ENCODE results near the gene MTHFD2L. TPM values are rescaled to one million over a fixed set of nuclear protein-coding genes. Genes with fewer than 3 reads are reported as not detected.

Gene MTHFD2L
- total RNA-seq, 1 donor from 2014 or later: 71.8 TPM

DNA sequence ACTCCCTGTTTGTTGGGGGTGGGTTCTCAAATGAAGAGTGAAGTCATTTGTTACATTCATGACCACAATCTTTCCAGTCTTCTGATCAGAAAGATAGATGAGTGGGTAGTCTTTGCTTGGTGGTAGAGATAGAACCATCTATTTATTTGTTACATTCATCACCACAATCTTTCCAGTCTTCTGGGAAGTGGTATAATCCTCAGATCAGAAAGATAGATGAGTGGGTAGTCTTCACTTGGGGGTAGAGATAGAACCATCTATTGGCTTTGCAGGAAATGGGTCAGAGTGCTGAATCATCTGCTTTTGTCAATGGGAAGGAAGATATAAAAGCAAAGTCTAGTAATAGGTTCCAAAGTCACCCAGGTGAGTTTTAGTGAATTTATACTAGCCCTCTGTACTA is 86.1 kb downstream of the MTHFD2L start:
- DNase-seq (ENCODE audit: low read depth): no peak

DNA sequence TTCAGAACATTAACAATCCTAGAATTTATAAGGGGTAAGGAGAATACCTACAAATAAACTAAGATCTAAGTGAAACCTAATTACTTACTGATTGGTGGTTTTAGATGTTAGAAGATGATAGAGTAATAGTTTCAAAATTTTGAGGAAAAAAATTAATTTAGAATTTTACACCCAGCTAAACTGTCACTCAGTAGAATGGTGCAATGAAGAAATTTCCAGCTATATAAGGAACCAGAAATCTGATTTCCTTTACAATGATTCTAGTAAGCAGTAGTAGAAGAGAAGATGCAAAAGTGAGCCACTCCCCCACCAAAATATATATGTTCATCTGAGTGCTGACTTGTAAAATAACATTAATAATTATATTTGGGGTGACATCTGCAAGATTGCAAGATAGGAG is 95.0 kb downstream of the MTHFD2L start:
- no peak for DNase-seq (ENCODE audit: low read depth)

DNA sequence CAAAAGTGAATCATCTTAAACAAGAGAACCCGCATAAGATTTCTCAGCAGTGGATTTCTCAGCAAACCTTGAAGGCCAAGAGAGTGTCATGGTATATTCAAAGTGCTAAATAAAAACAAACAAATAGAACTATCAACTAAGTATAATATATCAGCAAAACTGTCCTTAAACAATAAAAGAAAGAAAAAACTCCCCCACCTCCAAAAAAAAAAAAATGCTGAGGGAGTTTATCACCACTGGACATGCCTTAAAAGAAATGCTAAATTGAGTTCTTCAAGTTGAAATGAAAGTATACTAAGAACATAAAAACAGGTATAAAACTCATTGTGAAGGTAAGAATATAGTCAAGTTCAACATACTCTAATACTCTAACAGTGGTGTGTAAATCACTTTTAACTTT is 96.5 kb downstream of the MTHFD2L start:
- no peak for DNase-seq (ENCODE audit: low read depth)

DNA sequence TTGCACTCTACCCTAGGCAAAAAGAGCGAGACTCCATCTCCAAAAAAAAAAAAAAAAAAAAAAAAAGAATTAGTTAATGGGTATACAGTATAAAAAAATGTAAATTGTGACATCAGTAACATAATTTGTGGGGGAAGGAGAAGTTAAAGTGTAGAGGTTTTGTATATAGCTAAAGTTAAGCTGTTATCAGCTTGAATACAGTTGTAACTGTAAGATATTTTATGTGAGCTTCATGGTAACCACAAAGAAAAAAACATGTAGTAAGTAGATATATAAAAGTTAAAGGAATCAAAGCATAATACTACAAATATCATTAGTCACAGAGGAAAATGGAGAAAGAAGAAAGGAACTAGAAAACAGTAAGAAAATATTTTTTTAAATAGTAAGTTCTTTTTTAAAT is 97.2 kb downstream of the MTHFD2L start:
- DNase-seq (ENCODE audit: low read depth): no peak

DNA sequence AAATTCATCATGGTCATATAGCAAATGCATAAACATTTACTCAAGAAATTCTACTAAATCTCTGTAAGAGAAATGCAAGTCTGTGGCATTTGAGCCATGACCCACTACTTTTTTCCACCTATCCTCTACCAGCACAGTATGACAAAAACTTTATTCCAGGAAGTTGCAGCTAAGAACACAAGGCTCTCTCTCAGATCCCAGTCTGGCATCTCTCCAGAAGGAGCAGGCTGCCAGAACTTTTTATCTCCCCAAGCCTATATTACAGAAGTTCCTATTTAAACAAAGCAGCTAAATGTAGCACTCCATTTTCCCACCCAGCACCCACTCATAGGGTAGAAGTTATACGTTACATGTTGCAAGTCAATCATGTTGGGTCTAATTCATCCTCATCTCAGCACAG is 101.0 kb downstream of the MTHFD2L start:
- peak; percentile 49 for DNase-seq (ENCODE audit: low read depth)

DNA sequence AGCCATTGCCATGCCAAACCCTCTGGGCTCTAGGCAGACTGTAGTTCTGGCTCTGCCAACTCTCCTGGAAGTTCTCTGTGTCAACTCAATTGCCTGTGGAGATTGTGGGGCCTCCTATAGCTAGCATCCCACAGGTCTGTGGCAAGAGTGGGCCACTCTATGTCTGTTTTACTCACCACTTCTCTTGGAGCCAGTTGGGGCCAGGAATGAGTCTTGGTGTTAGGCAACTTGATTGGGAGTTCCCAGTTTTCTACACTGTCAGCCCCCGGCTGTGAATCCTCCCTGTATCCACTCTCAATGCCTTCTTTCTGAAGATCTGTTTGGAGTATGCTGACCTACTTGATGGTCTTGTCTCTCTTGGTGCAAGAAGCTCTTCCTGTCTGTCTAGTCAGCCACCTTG is 102.1 kb downstream of the MTHFD2L start:
- no peak for DNase-seq (ENCODE audit: low read depth)

DNA sequence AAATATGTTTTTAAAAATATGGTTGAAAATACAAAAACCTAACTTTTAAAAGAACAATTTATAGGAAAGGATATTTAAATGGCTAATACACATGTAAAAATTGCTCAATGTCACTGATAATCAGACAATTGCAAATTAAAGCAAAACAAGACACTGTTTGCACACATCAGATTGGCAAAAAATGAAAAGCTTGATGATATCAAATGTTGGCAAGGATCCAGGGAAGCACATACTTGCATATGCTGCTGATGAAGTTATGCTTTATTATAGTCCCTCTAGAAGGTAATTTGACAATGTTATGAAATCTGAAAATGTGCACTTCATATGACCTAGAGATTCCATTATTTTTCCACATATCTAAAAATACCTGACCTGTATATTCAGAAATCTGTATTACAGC is 104.6 kb downstream of the MTHFD2L start:
- no peak for DNase-seq (ENCODE audit: low read depth)

DNA sequence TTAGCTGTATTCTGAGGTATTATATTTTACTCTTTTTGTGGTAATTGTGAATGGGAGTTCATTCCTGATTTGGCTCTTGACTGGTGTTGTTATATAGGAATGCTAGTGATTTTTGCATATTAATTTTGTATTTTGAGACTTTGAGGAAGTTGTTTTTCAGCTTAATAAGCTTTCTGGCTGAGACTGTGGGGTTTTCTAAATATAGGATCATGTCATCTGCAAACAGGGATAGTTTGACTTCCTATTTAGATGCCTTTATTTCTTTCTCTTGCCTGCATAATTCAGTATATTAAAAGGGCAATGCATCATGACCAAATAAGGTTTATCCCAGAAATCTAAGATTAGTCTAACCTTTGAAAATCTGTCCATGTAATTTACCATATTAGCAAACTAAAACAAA is 105.6 kb downstream of the MTHFD2L start:
- no peak for DNase-seq (ENCODE audit: low read depth)

DNA sequence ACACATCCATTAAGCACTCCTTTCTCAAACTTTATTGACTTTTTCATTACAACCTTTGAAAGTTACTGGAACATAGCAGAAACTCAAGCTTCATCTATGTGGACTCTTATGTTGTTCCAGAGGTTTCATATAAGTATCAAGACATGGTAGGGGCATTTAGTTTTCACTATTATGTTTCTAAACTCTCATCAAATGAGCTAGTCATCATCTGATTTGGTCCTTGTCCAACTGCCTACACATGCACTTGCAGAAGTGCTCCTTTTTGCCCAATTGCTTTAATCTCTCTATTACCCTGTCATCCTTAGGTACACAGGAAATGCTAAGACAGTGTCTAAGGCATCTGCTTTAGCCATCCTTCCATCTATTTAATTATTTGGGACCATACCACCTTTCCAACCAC is 108.2 kb downstream of the MTHFD2L start:
- peak; percentile 6 for DNase-seq (ENCODE audit: low read depth)

DNA sequence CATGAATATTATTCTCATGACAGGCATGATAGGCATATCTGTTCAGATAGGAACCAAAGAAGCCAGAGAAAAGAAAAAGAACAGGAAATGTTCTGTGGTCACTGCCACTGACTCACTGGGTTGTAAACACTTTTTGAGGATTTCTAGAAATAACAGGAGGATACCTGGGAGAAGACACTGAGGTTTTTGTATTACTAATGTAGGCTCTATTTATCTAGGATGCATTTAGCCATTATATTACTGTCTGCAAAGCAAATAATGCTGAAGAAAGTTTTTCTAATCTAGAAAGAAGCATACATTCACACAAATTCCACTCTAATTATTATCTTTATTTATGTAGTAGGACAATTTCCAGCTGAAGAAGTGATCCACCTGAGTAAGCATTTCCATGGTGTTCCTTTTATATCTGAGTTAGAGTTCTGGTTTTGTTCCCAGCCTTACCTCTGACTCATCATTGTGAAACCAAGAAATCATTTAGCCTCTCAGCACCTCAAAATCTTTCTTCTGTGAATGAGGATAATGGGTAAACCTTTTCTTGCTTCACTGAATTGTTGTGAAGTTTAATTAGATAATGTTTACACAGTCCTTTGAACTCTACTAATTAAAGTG is 110.2 kb downstream of the MTHFD2L start:
- DNase-seq (ENCODE audit: low read depth): peak; percentile 98

DNA sequence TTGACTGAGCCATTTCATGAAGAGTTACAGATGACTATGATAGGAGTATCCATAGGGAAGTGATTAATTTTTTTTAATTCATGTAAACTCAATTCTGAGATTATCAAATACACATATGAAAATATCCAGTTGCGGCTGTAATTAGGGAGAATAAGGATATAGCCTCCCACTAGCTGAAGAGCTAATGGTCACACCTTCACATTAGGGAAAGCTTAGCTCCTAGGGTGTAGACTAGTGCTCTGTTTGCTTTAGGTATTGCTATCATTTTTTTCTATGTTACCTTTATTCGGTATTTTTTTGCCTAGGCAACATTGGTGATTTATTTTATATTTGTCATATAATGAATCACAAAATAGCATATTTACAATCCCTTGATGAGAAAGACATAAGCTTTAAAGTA is 110.7 kb downstream of the MTHFD2L start:
- no peak for DNase-seq (ENCODE audit: low read depth)

DNA sequence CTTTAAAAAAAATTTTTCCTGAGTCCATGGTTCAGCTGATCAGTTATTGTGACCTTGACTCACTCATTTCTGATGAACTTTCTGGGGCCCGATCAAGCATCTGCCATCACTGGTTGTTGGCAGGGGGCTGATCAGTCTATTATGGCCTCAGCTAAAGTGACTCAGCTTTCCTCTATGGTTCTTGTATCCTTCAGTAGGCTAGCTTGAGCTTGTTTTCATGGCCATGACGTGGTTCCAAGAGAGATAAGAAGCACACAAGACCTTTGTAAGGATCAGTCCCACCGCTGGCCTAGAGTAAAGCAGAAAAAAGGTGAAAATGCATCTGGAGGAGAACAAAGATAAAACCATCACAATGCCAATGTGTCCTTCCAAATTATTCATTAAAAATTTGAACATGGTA is 120.6 kb downstream of the MTHFD2L start:
- no peak for DNase-seq (ENCODE audit: low read depth)

DNA sequence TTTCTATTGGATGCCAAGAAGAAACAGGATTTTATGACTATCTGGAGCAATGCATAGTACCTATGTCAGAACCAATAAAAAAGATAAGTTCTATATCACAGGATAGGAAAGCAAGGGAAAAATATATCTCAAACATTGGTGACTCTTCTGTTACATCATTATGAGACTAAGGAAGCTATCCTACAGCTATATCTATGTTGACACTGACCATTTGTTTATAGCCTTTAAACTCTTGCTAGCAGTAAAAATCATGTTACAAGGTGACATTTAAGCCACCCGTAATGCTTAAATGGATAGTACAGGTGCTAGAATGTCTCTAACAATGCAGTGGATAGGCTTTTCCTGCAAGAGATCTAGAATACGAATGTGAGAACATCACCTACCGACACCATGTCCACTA is 121.8 kb downstream of the MTHFD2L start:
- no peak for DNase-seq (ENCODE audit: low read depth)

DNA sequence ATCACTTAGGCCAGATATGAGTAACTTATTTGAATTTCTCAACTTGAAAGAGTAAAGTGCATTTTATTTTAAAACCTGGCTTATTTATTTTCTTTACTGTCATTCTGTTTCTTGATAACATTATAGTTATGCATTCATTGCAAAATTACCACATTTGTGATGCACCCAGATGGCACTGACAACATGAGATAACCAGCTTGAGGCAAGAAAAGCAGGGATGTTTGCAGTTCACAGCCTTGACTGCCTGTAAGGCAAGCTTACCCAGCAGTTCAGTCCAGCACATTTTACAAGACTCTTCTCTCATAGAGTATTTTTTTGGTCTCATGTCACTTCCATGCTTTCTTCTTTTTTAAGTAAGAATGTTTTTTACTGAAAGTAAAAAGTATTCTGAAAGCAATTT is 125.0 kb downstream of the MTHFD2L start:
- DNase-seq (ENCODE audit: low read depth): no peak

DNA sequence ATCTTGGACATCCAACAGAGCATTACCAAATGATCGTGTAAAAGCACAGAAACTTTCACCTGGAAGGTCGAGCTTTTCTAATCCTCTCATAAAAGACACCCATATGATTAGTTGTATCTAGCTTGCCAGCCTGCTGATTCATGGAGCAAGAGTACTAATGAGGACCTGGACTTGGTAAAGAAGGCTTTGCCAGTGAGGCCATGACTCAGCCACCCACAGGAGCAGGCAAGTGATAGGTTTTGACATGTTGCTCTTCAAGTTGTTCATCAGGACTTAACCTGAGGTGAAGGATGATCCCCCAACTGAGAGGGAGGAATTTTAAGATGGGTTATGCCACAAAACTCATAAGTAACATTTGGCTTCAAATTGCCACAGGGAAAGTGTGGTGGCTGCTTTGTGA is 125.7 kb downstream of the MTHFD2L start:
- peak; percentile 85 for DNase-seq (ENCODE audit: low read depth)

DNA sequence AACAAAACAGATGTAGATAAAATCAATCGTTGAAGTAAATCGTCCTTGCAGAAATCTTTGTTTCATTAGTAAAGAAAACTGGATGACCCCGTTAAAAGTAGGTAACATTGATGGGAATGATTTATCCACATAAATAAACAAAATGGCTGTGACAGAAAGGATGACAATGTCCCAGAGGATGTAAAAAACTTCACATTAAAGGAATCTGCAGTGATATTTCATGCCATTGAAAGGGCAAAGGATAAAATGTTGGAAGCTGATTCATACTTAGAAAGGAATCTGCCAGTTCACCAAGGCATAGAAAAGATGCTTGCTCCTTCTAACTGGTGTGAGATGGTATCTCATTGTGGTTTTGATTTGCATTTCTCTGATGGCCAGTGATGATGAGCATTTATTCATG is 126.1 kb downstream of the MTHFD2L start:
- peak; percentile 60 for DNase-seq (ENCODE audit: low read depth)

DNA sequence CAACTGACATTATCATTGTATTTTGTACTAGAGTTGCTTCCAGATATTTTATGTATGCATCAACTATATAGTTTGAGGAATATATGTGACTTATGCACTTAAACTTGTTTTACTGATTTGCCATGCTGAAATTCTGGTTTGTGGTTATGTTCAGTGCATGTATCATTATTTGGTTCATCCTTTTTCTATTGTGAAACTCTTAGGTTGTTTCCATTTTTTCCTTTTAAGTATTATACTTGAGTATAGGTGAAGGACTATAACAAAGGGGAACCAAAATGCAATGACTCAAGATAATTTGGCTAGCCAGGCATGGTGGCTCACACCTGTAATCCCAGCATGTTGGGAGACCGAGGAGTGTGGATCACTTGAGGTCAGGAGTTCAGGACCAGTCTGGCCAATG is 129.2 kb downstream of the MTHFD2L start:
- no peak for DNase-seq (ENCODE audit: low read depth)

DNA sequence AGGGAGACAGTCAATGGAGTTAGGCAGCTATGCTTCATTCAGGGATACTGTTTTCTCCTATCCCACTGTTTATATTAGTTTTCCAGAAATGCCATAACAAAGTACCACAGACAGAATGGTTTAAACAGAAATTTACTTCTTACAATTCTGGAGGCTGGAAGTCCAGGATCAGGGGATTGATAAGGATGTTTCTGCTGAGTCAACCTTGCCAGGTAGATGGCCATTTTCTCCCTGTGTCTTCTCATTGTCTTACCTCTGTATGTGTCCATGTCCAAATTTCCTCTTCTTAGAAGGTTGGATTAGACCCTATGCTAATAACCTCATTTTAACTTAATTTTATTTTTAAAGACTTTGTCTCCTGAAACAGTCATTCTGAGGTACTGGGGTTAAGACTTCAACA is 129.9 kb downstream of the MTHFD2L start:
- no peak for DNase-seq (ENCODE audit: low read depth)

DNA sequence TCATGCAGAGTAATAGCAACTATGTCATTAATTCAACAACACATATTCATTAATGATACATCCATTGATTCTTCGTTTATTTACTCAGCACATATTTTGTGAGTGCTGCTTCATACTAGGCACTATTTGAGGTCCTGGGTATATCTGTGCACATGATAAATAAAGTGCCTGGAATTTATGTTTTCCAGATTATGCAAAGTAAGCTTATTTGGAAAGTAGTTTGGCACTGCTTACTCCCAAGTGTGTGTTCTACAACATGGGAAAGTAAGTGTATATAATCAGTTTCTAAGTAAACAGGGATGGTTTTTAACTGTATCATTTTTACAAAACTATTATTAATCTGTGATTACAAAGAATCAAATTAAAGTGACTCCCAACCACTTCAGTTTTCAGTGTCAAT is 133.6 kb downstream of the MTHFD2L start:
- no peak for DNase-seq (ENCODE audit: low read depth)

DNA sequence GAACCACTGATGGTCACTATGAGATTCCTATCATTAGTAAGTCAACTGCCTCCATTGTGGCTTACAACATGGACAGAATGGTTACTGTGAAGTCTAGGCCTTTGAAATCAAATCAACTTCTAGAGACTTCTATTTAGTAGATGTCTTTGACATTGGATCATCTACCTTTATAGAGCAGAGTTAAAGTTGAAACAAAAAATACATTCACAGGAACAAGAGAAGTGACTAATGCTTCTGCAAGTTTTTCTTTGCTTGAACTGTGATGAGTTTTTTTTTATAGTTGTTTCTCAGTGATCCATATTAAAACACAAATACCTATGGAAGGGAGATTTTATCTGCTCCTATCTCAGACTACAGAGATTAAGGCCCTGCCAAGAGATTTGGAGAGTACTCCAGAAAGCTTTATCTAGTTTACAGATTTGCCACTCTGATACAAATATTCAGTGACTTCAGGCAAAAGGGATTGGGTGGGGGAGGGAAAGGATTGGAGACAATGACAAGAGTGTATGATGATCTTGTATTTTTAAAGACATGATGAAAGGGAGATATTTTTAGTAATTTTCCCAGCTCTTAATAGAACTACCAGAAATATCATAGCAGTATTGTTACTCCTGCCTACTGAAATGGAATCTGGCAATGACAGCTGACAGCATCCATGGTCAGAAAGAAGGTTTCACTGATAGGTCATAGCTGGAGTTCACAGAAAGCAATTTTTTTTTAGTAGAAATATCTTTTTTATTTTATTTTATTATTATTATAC is 134.4 kb downstream of the MTHFD2L start:
- DNase-seq (ENCODE audit: low read depth): peak; percentile 56

DNA sequence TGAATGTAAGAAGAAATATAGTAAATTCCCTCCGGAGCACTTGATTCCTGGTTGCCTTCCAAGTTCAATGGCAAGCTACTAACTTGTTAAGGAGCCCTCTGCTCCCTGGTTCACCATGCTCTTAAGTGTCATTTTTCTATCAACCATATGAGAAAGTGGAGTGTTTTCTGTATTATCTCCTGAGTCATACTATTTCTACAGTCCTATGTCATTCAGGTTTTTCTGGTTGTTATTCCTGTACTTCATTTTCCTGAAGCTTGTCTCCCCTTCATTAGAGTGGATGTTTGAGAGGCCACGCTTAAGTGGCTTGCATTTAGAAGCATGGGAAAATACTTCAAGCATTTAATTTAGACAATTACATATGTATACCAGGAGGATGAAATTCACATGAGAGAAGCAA is 135.6 kb downstream of the MTHFD2L start:
- peak; percentile 34 for DNase-seq (ENCODE audit: low read depth)

DNA sequence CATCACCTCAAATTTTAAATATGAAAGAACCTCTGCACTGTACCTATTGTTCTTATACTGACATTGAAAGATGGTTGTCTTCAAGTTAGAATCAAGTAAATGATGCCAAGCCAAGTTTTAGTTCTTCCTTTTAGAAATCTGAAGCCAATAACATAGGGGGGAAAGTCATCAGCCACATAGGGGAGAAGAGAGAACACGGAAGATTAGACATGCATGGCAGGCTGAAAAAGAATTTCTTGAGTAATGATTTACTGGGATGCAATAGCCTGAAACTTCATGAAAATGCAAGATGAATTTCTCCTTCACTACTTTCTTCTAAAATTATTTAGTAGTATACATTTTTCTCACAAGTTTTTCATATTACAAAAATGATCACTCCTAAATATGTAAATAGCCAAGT is 136.8 kb downstream of the MTHFD2L start:
- peak; percentile 56 for DNase-seq (ENCODE audit: low read depth)

DNA sequence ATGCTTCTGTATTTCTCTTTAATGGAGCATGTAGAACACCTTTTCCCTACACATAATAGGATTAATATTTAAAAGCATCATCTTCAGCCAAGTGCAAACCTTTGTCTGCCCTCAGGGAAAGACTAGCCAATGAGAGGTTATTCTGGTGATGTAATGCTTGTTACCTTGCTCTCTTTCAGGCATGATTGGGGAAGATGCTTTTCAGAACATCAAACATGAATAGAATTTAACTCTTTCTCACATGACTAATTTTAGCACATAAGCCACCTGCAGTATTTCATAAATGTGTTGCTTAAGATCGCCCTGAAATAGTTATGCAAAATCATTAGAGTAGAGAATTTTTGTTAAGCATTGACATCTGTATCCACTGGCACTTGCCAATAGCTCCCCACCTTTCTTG is 139.6 kb downstream of the MTHFD2L start:
- no peak for DNase-seq (ENCODE audit: low read depth)

DNA sequence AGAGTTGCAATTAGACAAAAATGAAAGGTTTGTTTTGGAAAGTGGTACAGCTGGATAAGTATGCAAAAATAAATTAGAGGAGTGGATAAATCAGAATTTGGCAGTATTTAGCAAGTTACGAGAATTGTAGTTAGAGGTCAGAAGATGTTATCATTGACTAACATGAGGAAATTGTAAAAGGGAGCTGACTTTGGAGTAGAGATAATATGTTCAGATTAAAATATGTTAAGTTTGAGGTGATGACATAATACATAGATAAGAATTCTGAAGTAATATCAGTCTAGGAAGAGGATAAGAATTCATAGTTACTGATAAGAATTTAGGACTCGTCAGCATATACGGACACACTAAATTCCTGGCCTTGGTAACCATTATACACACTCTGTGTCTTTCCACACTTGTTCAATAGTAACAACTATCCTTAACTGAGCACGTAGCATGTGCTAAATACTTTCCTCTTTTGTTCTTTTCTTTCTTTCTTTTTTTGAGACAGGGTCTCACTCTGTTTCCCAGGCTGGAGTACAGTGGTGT is 146.2 kb downstream of the MTHFD2L start:
- no peak for DNase-seq (ENCODE audit: low read depth)

All from renal cortical epithelial cell (primary cell).